HG02642 (cell line): ENCODE measurements around the gene PRKCQ.
"Not testable (repeated sequence)": the region's sequence is repeated elsewhere in the genome, so short reads cannot be mapped to it uniquely, and the experiment has no call there.

Source experiments
- ATAC-seq: cut with Tn5 transposase; IDR thresholded peaks from one replicate; pipeline ENCODE4 v1.9.1; 2021; ENCODE audit warnings: mild to moderate bottlenecking; ENCODE audit not compliant: unreplicated experiment, poor library complexity

PRKCQ gene

DNA sequence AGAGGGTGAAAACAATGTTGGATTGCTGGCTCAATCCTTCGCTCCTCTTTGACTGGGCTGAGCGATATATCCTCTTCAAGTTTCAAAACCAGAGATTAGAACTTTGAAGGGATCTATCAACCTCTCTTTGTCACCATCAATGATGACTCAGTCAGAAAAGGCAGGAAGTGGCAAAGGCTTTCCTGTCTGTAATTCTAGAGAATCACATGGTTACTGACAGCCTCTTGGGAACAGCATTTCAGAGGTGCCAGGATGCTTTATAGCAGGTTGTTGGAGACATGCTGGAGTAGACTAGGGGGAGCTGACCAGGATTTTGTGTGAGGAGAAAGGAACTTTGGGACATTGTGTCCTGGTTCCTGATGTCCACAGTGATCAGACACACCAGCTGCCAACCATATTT is 81.3 kb downstream of the PRKCQ start:
- ATAC-seq, result no peak

DNA sequence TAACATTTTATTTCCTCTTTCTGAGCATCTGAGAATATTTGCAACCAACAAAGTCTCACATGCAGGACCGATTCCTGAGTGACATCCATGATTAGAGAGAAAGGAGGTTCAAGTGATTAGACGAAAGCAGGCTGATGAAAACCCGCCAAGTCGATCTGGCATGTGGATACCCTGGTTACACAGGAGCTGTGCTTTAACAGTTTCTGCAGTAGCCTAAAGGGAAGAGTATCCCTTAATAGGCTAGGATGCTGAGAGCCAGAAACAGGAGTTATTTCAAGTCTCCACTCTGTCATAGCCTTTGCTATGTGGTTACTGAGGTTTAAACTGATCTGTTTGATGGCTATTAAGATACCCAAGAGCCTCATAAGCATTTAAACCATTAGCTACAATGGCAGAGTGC is 82.5 kb downstream of the PRKCQ start:
- ATAC-seq, result no peak

DNA sequence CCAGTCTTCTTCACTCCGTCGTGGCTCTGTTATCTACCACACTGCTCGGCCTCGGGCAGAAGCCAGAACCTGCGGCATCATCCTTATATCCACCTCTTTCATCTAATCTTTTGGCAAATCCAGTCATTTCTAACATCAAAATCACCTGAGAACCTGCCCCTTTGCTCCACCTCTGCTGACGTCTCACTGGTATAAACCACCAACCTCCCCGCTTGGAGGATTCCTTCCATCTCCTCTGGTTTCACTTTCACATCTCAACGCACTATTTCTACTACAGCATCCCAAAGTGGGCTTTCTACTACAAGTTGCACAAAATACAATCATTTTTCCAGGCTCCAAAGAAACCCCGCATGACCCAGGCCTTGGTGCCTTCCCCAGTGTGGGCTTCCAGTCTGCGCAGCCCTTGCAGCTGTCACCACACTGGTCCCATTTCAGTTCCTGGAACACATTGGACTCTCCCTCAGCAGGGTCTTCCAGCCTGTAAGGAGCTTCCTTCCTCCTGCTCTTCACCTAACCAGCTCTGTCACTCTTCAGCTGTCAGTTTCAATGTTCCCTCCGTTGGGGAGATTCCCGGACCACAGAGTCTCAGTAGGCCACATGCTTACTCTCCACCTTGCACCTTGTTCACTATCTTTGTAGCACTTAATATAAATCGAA is 85.0 kb downstream of the PRKCQ start:
- no peak for ATAC-seq

DNA sequence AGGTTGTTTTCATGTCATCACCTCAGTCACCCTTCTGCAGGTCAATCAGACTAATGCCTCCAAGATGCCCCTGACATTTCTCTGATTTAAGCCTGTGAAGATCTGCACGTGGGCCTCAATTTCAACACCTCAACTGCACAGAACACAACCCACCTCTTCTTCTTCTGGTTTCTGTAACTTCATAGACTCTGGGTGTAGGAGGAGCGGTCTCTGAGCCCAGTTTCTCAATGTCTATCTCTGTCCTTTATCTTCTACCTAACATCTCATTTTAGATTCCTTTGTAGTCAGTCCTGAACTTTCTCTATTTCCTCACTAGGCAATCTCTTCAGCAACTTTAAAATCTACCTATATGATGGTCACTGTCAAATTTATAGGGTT is 85.6 kb downstream of the PRKCQ start:
- ATAC-seq, result no peak

DNA sequence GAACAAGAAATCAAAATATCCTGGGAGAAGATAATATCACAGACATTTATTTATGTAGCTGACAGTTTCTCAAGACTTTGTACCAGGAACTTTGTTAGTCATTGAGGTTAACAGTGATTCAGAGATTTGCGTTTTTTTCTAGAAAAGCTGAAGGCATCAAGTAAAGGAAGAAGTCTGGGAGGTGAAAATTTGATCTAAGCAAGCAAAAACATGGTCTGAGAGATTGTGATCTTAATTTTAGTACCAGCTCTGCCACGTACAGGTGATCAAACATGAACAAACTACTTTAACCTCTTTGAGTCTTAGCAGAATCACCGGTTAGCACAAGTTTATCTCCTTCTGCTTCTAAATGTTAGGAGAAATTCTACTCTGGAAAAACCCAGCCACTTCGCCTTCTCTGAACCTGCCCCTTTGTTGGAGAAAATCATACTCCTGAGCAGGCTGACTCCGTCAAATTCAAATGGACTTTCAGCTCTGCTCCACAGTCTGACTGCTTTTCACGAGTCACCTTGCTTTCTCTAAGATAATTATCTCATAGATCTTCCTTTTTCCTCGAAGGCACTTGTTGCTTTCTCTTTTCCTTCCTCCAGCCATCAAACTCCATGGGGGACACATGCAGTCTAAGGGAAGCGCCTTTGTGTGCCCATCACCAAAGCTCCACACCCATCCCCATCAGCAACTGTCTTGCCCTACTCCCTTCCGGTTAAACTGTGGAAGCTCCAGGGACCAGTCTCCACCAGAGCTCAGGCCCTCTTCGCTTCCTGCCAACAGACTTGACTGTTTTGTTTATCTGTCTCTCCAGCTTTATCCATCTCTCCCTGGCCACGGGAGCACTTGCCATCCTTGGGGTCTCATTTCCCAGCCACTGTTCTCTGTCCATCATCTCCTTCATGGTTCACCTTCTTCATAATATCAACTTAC is 86.3 kb downstream of the PRKCQ start:
- ATAC-seq, result no peak

DNA sequence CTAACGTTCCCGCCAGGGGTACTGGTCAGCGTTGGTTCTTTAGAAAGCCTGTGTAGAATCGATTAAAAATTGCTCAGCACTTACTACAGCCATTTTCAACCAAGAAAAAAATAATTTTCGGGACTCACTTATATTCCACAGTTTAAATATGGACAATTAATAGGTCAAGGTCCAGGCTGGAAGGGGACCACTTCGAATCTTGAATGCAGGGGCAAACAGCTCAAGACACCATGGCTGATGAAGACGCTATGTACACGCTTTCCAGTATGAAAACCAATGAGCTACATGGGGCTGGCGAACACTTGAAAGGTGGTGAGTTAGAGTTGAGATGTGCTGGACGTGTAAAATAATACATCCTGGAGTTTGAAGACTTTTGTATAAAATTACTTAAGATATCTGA is 87.2 kb downstream of the PRKCQ start:
- ATAC-seq, result no peak

DNA sequence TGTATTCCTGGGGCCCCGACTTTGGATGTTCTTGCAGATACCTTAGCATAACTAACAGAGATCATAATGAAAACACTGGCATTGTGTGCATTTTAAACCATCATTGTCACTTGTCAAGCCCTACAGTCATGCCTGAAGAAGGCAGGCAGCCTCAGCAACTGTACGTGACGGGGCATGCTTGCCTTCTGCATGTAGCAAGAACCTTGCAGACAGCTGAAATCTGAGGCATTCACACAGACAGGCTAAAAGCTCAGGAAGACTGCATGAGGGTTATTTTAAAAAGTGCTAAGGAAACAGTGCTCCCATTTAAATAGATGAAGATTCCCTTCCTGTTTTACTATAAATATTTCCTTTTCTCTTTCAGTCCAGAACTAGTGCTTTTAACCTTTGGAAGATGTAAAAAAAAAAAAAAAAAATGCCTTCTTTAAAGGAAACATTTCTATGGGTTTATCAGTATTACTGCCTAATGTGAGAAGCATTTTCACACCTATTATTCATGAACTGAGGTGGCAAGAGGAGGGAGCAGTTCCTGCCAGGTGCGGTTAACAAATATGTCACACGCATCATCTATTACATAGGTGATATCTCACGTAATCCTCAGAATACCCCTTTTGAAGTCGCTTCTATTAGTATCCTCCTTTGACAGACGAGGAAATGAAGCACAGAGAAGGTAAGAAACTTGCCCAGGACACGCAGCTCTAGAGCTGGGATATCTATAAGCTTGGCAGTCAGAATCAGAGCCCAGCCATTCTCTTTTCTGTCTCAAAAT is 88.1 kb downstream of the PRKCQ start:
- ATAC-seq, result no peak

DNA sequence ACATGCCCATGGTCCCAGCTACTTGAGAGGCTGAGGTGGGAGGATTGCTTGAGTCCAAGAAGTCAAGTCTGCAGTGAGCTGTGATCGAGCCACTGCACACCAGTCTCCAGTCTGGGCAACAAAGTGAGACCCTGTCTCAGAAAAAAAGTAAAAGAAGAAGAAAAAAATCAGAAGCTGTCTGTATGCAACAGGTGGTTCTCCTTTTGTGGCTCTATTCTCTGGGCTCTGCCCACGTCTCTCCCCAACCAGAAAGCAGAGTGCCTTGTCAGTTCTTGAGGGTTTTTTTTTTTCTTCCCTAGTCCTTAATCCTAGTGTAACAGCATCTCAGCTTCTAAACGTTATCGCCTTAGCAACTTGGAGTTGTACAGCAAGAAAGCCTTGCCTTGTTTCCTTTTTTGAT is 89.5 kb downstream of the PRKCQ start:
- ATAC-seq, result no peak

DNA sequence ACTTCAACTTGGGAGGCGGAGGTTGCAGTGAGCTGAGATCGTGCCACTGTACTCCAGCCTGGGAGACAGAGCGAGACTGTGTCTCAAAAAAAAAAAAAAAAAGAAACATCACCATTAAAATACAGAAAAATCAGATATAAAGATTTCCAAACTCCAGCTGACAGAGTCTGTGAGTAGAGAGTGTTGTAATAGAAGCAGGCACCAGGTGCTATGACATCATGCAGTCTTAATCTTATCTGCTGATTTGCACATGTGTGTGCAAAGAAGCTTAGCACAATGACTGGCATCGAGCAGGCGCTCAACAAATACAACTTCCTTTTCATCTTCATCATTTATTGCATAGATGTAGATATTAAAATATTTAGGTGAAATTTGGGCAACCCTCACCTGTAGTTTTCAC is 92.2 kb downstream of the PRKCQ start:
- no peak for ATAC-seq

DNA sequence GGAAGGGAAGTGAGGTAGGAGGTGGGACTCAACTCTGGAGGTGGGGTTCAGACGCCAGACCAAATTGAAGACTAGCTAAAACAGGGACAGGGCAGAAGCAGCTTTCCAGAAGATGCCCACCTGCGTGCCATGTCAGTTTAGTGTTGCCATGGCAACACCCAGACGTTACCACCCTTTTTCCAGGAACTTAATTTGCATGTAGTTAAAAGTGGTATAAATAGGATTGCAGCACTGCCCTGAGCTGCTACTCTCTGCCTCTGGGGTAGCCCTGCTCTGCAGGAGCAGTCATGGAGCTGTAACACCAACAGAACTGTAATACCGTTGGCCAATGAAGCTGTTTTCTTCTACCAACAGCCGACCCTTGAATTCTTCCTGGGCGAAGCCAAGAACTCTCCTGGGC is 93.8 kb downstream of the PRKCQ start:
- no peak for ATAC-seq

DNA sequence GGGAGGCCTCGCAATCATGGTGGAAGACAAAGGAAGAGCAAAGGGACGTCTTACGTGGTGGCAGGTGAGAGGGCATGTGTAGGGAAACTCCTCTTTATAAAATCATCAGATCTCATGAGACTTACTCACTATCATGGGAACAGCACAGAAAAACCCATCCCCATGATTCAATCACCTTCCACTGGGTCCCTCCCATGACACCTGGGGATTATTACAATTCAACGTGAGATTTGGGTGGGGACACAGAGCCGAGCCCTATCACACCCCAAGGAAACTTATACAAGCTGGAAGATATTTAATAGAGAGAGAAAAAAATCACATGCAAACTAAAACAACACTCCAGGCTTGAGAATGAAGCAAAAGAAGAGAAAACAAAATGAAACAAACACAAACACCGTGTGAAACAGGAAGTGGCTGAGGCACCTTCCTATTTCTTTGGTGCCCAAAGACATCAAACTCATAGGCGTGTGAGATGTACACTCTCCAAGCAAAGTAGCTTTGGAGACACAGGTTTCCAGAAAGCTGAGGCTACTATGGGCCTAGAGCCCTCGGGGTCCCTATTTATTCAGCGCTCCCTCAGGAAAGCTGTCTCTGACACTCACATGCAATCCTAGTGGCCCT is 97.2 kb downstream of the PRKCQ start:
- ATAC-seq, result no peak

DNA sequence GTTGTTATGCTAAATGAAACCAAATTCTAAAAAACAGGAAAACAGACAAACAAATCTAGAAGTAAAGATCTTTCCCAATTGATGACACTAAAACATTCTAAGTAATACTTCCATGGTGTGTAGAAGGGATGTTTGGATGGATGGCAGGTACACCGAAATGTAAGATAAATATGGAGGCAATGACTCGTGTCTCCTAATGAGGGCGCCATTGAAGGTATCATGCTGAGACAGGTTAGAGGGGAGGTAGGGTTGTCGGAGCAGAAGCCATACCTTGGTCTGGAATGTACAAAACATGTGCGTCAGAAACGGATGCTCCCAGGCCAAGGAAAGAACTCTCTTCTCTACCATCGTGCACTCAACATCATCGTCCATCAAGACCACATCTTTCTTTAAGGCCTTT is 101.4 kb downstream of the PRKCQ start:
- ATAC-seq, result no peak

DNA sequence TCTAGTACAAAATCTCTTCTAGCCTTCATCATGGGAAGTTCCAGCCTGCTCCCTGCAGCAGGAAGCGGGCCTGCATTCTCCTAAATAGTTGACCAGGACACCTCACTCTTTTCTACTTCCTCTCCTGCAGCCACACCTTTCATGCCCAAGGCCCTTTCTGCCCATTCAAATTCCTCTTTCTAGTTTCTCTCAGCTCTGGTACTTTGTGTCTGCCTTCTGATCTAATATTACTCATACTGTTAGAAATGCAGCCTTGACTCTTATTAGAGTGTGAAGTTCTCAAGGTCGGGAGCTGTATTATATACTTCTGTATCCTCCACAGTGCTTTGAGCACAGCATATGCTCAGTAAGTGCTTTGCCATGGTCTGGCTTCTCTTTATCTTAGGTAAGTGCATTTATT is 103.1 kb downstream of the PRKCQ start:
- ATAC-seq, result no peak

DNA sequence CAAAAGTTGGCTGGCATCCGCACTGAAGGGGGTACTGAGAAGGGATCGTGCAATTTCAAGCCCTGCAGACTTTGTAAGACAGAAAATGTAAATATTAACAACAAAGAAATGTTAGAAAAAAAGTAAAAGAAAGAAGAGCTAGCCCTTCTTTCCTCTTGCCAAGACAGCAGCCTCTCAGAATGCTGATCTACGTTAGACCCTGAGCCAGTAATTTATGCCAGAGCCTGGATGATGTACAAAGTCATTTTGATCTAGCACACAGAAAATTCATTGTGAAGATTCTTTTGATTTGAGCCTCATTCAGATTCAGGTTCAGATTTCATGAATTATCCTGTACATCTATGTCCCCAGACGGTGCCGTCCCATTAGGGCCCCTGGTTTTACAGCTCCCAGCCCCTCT is 105.2 kb downstream of the PRKCQ start:
- ATAC-seq, result no peak

DNA sequence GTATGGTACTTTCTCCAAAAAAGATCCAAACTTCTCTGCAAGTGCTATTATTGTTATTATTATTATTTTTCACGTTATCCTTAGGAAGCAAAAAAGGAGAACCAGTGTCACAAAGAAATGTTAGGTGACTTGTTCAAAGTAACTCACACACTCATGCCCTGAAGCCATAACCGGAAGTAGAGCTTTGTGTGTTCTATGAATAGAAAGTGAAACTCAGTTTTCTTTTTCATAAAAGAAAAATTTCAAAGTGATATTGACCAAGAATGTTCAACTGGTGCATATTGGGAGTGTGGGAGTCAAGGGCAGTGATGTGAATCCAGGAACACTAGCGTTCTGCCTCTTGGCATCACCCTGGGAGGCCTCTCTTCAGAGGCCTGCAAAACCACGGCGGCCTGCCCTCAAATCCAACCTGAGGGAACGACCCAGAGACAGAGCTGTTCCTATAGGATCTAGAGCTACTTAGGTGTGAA is 106.1 kb downstream of the PRKCQ start:
- ATAC-seq, result peak; percentile 68

DNA sequence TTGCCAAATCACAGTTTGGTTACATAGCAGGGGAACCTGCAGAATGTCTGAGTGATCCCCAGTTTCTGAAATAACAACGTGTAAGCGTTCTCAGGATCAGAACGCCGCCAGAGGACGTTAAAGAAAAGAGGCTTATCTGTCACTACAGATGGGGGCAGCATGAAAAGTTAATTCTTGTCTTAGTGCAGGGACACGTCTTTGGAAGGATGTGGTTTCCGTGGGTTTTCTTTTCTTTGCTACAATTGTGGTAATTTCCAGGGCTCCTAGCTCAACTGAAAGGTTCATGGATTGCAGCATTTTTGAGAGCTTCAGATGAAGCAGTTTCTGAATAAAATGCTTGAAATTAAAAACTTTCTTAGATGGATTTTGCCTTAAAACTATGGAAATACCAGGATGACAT is 106.6 kb downstream of the PRKCQ start:
- ATAC-seq, result no peak

DNA sequence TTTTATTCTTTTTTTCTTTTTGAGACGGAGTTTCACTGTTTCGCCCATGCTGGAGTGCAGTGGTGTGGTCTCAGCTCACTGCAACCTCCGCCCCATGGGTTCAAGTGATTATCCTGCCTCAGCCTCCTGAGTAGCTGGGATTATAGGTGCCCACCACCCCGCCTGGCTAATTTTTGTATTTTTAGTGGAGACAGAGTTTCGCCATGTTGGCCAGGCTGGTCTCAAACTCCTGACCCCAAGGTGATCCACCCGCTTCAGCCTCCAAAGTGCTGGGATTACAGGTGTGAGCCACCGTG is 107.4 kb downstream of the PRKCQ start:
- not testable (repeated sequence) for ATAC-seq

DNA sequence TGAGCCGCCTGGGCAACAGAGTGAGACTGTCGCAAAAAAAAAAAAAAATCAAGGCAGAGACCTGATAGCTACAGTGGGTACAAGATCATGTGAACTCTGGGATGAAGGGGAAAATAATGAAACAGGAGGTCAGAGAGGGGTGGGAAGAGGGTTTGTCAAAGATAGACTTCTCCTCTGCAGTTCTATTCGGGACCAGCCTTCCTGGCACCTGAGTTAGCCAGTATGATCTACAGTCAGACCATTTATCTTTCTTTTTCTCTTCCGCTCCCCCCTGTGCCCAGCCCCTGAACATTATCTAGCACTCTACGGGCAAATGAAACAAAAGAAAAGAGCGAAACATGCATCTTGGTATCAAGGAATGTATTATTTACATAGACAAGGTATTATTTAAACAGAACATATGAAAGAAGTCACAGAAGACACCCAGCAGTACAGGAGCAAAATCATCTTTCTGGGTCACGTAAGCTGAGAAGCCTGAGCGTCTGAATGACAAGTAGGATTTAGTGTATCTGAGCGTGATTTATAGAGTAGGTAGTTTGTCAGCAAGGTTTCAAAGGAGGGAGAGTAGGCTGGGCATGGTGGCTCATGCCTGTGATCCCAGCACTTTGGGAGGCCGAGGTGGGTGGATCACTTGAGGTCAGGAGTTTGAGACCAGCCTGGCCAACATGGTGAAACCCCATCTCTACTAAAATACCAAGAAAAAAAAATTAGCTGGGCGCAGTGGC is 109.0 kb downstream of the PRKCQ start:
- ATAC-seq, result no peak

DNA sequence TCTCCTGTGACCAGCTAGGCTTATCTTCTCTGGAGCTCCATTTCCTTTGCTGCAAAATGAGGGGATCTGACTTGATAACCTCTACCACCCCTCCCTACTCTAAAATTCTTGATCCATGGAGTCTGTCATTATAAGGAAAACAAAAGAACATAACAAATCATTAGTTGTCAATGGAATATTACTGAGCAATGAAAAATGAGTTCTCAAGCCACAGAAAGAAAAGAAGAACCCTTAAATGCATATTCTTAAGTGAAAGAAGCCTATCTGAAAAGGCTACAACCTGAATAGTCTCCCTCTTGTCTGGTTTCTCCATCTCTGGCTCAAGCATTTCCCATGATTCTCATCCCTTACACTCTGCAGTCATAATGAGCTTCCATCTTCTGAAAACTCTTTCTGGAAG is 110.4 kb downstream of the PRKCQ start:
- no peak for ATAC-seq
